Neural cell (in vitro differentiated cells): ENCODE results near the gene CMAS.

ENCODE experiments used
- CTCF ChIP-seq: fragments of 450-650 bp; IDR thresholded peaks from 2 replicates; pipeline ENCODE4 v1.5.1; 2014; ENCODE audit warnings: antibody characterized with exemption, mild to moderate bottlenecking, moderate library complexity; ENCODE audit not compliant: poor library complexity, severe bottlenecking
- EP300 ChIP-seq: fragments of 450-650 bp; conservative IDR thresholded peaks from 2 replicates; pipeline ENCODE4 v1.6.1; 2014; ENCODE audit warnings: antibody characterized with exemption, mild to moderate bottlenecking, moderate library complexity; ENCODE audit not compliant: poor library complexity, severe bottlenecking
- MXI1 ChIP-seq: fragments of 450-650 bp; conservative IDR thresholded peaks from 2 replicates; pipeline ENCODE4 v1.6.1; 2014; ENCODE audit warnings: antibody characterized with exemption, mild to moderate bottlenecking; ENCODE audit not compliant: poor library complexity, severe bottlenecking
- POLR2AphosphoS5 ChIP-seq: IDR thresholded peaks from 2 replicates; pipeline ENCODE4 v1.6.1; 2012
- RAD21 ChIP-seq: fragments of 450-650 bp; conservative IDR thresholded peaks from 2 replicates; pipeline ENCODE4 v1.6.1; 2014; ENCODE audit warnings: antibody characterized with exemption, mild to moderate bottlenecking, moderate library complexity
- REST ChIP-seq: IDR thresholded peaks from 2 replicates; pipeline ENCODE4 v1.6.1; 2012; ENCODE audit warnings: borderline replicate concordance
- SMC3 ChIP-seq: fragments of 450-650 bp; conservative IDR thresholded peaks from 2 replicates; pipeline ENCODE4 v1.6.1; 2014; ENCODE audit warnings: antibody characterized with exemption, mild to moderate bottlenecking, moderate library complexity; ENCODE audit not compliant: poor library complexity

- TF ChIP-seq CTCF = no peak
- no peak for TF ChIP-seq EP300
- no peak for TF ChIP-seq REST
- TF ChIP-seq POLR2AphosphoS5 = no peak
- TF ChIP-seq MXI1 = no peak
- TF ChIP-seq RAD21 = no peak
- no peak for TF ChIP-seq SMC3
Measured at GRCh38 chr12:22054155-22054554, 8.1 kb downstream of the CMAS start.
